Measurements from ENCODE around the gene MYO15B. TPM values are rescaled to one million over a fixed set of nuclear protein-coding genes. Genes with fewer than 3 reads are reported as not detected.

MYO15B gene
- total and polyA plus RNA-seq, 2 of the 13 experiments (the other 11 are each of a cell fraction or from before 2014, with no cell fraction given) = 2.8 to 8.1 TPM

DNA sequence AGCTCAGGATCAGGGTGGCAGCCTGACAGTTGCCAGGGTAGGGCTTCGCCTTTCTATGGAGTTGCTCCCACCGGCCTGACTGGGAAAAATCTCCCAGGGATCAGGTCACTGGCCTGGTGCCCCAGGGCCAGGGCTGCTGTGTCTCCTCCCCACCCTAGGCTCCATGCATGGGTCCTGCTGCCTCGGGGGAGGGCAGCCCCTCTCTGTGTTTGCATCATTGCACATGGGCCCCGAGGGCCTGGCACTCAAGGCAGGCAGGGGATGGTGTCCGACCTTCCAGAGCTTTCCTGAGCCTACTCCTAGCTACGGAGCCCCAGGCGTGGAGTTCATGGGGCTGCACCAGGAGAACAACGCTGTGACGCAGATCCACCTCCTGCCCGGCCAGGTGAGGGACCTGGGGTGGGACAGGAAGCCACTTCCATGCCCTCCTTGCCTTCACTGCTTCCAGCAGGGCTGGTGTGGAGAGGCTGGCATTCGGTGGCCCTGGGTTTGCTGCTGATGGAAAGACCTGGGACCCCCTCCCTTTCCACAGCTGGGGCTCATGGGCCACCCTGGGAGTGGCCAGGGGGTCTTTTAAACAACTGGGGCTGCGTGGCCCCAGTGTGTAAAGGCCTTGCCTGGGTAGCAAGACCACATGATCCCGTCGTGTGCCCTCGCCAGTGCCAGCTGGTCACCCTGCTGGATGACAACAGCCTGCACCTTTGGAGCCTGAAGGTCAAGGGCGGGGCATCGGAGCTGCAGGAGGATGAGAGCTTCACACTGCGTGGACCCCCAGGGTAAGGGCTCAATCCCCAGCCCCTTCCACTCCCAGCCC, 29.5 kb upstream of the MYO15B start (continued):
- TF ChIP-seq, protein P1, sequence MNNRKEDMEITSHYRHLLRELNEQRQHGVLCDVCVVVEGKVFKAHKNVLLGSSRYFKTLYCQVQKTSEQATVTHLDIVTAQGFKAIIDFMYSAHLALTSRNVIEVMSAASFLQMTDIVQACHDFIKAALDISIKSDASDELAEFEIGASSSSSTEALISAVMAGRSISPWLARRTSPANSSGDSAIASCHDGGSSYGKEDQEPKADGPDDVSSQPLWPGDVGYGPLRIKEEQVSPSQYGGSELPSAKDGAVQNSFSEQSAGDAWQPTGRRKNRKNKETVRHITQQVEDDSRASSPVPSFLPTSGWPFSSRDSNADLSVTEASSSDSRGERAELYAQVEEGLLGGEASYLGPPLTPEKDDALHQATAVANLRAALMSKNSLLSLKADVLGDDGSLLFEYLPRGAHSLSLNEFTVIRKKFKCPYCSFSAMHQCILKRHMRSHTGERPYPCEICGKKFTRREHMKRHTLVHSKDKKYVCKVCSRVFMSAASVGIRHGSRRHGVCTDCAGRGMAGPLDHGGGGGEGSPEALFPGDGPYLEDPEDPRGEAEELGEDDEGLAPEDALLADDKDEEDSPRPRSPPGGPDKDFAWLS (CRISPR knock-in tag; IDR thresholded peaks at IDR 0.05; ENCODE audit: borderline replicate concordance) = 0 out of 2 replicates have a peak, but pooled peaks have one; percentile 62
- no peak for TF ChIP-seq ZNF737 (CRISPR knock-in tag; IDR thresholded peaks at IDR 0.05; ENCODE audit: borderline replicate concordance)
- TF ChIP-seq RNF2 (conservative IDR thresholded peaks at IDR 0.05; ENCODE audit: low read depth) = no peak
- no peak for TF ChIP-seq RAD51 (IDR thresholded peaks at IDR 0.05; ENCODE audit: borderline replicate concordance)
- no peak for TF ChIP-seq NR3C1 (CRISPR knock-in tag; IDR thresholded peaks at IDR 0.05)
- TF ChIP-seq NRL (CRISPR knock-in tag; IDR thresholded peaks at IDR 0.05; ENCODE audit: borderline replicate concordance) = peak; percentile 14; the same call in 1 of the 2 replicates
- no peak for TF ChIP-seq HMG20B (CRISPR knock-in tag; conservative IDR thresholded peaks at IDR 0.05)
- no peak; the same call in 1 of the 2 replicates for TF ChIP-seq ZNF563 (CRISPR knock-in tag; IDR thresholded peaks at IDR 0.05)
- no peak for TF ChIP-seq BHLHE40 (IDR thresholded peaks at IDR 0.05; ENCODE audit: low read length)
- TF ChIP-seq, protein P2, sequence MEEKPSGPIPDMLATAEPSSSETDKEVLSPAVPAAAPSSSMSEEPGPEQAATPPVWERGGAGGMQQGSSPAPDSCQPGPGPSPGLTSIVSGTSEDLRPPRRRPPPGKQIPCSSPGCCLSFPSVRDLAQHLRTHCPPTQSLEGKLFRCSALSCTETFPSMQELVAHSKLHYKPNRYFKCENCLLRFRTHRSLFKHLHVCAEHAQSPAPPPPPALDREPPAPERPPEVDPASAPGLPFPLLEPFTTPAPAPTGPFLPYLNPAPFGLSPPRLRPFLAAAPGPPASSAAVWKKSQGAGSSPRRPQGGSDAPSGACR (CRISPR knock-in tag; IDR thresholded peaks at IDR 0.05) = no peak
- no peak for TF ChIP-seq NCOA2 (CRISPR knock-in tag; IDR thresholded peaks at IDR 0.05)
- TF ChIP-seq ZNF282 (IDR thresholded peaks at IDR 0.05; ENCODE audit: partially characterized antibody) = no peak
- TF ChIP-seq, protein P3, sequence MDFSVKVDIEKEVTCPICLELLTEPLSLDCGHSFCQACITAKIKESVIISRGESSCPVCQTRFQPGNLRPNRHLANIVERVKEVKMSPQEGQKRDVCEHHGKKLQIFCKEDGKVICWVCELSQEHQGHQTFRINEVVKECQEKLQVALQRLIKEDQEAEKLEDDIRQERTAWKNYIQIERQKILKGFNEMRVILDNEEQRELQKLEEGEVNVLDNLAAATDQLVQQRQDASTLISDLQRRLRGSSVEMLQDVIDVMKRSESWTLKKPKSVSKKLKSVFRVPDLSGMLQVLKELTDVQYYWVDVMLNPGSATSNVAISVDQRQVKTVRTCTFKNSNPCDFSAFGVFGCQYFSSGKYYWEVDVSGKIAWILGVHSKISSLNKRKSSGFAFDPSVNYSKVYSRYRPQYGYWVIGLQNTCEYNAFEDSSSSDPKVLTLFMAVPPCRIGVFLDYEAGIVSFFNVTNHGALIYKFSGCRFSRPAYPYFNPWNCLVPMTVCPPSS (IDR thresholded peaks at IDR 0.05) = no peak
- 0 out of 2 replicates have a peak, but pooled peaks have one; percentile 47 for TF ChIP-seq ZBTB3 (CRISPR knock-in tag; IDR thresholded peaks at IDR 0.05; ENCODE audit: borderline replicate concordance, low read depth)
- no peak for TF ChIP-seq MLLT10 (CRISPR knock-in tag; IDR thresholded peaks at IDR 0.05)
- TF ChIP-seq PCBP2 (optimal IDR thresholded peaks at IDR 0.05; ENCODE audit: low read depth, low read length, poor library complexity, severe bottlenecking) = no peak
- TF ChIP-seq SRSF1 (optimal IDR thresholded peaks at IDR 0.05; ENCODE audit: low read depth, low read length) = no peak
- no peak for TF ChIP-seq ZNF234 (CRISPR knock-in tag; conservative IDR thresholded peaks at IDR 0.05)
- no peak for TF ChIP-seq U2AF2 (IDR thresholded peaks at IDR 0.05; ENCODE audit: low read depth, low read length)
- TF ChIP-seq, protein P4, sequence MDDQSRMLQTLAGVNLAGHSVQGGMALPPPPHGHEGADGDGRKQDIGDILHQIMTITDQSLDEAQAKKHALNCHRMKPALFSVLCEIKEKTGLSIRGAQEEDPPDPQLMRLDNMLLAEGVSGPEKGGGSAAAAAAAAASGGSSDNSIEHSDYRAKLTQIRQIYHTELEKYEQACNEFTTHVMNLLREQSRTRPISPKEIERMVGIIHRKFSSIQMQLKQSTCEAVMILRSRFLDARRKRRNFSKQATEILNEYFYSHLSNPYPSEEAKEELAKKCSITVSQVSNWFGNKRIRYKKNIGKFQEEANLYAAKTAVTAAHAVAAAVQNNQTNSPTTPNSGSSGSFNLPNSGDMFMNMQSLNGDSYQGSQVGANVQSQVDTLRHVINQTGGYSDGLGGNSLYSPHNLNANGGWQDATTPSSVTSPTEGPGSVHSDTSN (CRISPR knock-in tag; IDR thresholded peaks at IDR 0.05; ENCODE audit: borderline replicate concordance) = no peak
- no peak for TF ChIP-seq CREM (IDR thresholded peaks at IDR 0.05)
- TF ChIP-seq CREM (CRISPR knock-in tag; IDR thresholded peaks at IDR 0.05) = no peak
- peak; percentile 2; the same call in 1 of the 2 replicates for TF ChIP-seq NCOA1 (CRISPR knock-in tag; IDR thresholded peaks at IDR 0.05)
- peak; percentile 62 for TF ChIP-seq MEIS1 (CRISPR knock-in tag; IDR thresholded peaks at IDR 0.05; ENCODE audit: borderline replicate concordance)

Data from HepG2 (cell line).